ENCODE results near the gene OR6S1.

The OR6S1 gene, protein sequence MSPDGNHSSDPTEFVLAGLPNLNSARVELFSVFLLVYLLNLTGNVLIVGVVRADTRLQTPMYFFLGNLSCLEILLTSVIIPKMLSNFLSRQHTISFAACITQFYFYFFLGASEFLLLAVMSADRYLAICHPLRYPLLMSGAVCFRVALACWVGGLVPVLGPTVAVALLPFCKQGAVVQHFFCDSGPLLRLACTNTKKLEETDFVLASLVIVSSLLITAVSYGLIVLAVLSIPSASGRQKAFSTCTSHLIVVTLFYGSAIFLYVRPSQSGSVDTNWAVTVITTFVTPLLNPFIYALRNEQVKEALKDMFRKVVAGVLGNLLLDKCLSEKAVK

DNA sequence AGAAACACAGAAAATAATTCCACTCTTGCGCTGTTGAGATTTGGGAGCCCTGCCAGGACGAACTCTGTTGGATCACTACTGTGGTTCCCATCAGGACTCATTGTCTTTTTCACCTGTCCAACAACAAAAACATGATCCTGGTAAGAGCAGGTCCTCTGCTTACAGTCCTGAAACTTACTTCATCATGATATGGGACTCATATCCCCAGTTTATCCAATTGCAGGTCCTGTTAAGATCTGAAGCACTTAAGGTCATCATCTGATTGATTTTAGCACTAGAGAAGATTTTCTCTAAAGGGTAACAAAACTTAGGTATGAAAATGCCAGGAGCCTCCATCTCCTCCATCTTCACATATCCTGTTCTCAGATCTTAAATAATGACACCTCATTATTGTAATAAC, at the start of gene OR6S1:
TSS of gene OR6S1 (minus strand) at position 101 of the 400 bp plus-strand sequence. CDS start at position 101, 0 bp downstream.
- no peak for DNase-seq (ENCODE audit: low read depth)
- H3K4me3 ChIP-seq (ENCODE audit: low read depth, low read length): no peak within 1 kb of the TSS

DNA sequence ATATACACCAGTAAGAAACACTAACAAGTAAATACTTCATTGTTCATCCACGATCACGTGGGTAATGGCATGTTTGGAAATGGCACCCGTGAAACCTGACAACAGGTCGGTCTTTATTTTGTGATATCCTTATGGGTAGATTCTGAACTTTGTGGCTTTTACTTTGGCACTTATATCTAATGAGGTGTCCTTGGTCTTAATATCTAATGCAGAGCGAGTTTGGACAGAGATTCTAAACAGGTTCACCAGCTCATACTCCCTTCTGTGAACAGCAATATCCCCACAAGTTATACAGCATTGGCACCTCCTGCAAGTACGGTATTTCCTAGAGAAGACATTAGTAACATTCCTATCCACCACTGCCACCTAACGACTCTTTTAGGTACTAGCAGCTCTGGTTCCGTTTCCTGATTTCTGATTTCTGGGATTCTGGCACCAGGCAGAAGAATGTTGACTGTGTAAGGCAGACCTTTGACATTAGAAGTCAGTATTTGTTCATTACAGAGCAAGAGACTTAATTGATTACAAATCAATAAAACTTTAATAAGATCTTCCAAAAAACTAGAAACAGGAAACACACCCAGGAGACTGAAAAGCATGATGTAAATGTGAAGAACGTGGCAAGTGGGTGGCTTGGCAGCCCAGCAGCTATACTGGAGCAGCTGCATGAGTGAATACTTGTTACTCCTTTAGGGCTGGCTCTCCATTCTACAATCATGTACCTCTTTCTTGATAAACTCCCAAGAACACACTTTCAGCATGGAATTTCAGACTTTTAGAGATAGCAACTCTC, 49.6 kb upstream of the OR6S1 start:
- DNase-seq (ENCODE audit: low read depth): peak; percentile 34

DNA sequence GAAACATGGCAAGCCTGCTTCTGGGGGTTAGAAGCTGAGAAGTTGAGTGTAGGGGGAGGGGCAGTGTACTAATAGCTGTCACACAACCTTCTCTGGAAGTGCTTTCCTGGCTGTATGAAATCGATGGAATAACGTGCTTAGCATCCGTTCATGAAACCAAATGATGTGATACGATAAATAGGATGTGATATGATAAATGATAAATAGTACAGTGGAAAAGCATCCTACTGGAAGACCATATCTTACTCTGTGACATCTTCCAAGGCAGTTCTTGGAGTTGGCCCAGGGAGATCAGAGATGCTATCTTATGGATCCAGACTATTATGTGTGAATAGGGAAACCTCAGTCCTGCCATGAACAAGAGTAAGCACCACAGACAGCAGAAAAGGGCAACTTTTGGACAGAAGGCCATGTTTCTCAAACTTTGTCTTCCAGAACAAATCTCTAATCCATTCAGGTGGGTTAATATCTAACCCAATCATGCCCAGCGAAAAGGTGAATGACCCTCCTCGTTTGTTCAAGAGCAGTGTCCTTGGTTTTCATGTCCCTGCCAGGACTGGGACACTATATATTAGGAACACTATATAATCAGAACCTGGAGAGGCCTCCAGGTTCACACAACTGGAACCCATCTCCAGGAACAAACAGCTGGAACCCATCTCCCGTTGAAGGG, 46.8 kb upstream of the OR6S1 start, which contains the start of gene ANG:
TSS of gene ANG (plus strand) at position 598 of the 673 bp plus-strand sequence. CDS start 4,801 bp downstream, outside the sequence.
- H3K4me3 ChIP-seq (ENCODE audit: low read depth, low read length): no peak within 1 kb of the TSS
- DNase-seq (ENCODE audit: low read depth): no peak

More for the DNA sequence above, 49.6 kb upstream of the OR6S1 start:
- no peak overlapping the region for H3K4me3 ChIP-seq (ENCODE audit: low read depth, low read length)

DNA sequence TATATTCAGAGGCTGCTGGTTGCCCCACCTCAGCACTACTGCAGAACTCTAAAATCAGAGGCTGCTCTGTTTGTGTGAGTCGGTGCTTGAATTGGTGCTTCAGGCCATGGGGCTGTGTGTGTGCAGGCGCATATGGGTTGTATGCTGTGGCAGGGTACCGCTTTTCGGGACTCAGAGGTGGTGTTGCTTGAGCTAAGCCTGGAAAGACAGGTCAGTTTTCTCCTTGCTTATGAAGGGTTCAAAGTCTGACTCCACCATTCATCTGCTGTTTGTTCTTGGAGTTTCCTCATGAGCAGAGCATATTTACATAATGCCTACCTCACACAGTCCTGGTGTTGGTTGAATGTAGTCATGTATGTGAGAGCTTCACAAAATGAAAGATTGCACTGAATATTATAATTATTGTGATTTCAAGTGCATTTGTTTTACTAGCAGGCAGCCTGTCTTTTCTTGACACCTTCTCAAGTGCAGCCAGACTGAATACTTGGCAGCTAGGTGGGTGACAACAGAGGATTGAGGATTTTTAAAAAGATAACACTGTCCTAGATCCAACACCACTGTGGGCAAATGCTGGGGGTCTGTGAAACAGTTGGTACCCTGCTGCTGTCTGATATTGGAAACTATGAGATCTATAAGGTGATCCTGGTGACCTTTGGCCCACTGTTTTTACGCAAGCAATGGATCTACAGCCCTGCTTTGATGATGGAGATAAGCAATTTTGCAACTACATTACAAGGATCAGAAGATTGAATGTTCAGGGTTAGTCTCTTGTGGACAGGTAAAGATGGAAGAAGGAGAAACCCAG, 46.1 kb upstream of the OR6S1 start:
- no peak overlapping the region for H3K4me3 ChIP-seq (ENCODE audit: low read depth, low read length)
- no peak for DNase-seq (ENCODE audit: low read depth)

DNA sequence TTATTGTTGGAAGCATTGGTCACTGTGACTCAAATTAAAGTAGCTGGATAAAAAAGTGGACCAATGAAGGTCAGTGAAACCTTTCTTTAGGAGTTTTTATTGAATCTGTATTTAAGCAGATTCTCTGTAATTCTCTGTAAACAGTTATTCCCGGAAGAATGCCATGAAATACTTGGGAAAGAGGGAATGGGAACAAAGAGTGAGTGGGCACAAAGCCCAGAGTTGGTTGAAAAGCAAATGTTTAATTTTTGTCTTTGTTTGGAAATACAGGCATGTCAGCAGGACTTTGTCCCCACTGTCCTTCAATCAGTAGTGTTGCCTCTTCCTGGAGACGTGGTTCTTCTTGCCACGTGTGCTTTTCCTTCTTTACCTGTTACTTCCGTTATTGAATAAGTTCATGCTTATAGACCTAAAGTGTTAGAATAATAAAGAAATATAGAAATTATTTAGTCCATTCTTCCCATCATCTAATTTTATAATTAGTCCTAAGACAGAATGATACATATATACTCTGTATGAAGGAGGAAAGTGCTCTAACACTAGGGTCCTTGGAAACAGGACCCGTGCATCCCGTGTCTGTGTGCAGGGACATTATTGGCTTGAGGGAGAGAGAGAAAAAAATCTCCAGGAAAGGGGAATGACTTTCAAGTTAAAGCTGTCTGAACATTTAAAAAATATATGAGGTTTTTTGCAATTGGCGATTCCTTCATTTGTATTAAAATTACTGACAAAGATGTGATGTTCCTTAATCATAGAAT, 45.1 kb upstream of the OR6S1 start:
- H3K4me3 ChIP-seq (ENCODE audit: low read depth, low read length): no peak overlapping the region

DNA sequence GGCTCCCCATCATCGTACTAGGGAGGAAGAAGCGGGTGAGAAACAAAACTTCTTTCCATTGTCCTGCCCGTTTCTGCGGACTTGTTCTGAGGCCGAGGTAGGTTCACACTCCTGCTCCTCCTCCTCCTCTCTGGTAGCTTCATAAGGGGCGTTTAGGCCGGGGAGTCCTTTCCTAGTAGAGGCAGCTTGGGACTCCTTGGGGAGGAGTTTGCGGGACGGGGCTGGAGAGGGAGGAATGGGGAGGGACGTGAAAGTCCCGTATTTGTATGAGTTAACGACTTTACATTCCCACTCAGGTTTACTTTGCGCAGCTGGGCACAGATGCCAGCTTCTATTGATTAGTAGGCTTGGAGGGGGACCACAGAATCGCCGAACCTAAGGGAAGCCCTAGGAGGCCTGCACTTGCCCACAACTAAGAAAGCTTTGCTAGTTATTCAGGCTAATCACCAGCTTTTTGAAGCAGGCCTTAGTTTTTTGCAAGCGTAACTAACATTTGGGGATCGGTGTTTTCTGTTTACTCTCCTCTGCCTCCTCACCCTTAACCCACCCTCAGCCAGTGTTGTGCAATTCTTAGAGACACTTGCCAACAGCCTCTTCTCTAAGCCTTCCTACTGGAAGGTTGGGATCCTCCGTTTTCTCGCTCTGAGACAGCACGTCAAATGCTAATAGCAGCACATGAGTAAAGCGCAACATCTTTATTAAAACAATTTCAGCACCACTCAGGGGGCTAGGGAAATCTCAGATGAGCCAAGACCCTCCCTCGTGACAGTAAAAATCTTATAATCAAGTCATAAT, 43.4 kb upstream of the OR6S1 start:
- DNase-seq (ENCODE audit: low read depth): no peak

More for the DNA sequence above, 45.1 kb upstream of the OR6S1 start:
- DNase-seq (ENCODE audit: low read depth): no peak

DNA sequence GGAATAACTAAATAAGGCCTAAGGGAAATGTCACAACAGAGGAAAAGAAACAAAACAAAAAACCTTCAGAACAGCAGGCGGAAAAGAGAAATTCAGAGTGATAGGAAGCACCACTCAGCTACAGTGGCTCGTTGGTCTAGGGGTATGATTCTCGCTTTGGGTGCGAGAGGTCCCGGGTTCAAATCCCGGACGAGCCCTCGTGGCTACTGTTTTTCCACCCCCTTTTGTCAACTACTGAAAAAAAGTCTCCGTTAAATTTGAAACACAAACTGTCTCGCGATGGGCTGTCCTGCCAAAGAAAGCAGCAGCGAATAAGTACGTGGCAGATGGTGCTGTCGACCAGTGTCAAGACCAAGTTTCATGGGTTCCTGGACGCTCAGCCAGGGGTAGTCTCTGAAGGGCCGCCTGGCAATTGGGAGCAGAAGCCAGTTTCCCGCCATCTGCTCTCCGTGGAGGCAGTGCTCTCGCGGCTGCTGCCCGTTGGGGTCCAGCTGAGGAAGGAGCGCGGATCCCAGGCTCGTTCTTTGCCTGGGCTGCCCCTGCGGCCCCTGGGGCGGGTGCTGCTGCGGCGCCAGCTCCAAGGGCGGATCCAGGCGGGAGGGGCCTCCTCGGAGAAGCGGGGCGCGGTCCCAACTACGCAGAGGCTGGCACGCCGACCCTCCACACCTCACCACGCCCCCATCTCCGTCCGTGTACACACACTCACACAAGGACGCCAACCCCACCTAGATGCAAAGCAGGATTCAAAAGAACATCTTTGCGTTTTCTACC, 42.6 kb upstream of the OR6S1 start, which contains the start of gene RNASE4:
TSS of gene RNASE4 (plus strand) at position 670 of the 771 bp plus-strand sequence. CDS start 14,812 bp downstream, outside the sequence.
- DNase-seq (ENCODE audit: low read depth): peak; percentile 70
- peak within 1 kb of the TSS; percentile 93 for H3K4me3 ChIP-seq (ENCODE audit: low read depth, low read length)

More for the DNA sequence above, 43.4 kb upstream of the OR6S1 start:
- peak overlapping the region; percentile 93 for H3K4me3 ChIP-seq (ENCODE audit: low read depth, low read length)

DNA sequence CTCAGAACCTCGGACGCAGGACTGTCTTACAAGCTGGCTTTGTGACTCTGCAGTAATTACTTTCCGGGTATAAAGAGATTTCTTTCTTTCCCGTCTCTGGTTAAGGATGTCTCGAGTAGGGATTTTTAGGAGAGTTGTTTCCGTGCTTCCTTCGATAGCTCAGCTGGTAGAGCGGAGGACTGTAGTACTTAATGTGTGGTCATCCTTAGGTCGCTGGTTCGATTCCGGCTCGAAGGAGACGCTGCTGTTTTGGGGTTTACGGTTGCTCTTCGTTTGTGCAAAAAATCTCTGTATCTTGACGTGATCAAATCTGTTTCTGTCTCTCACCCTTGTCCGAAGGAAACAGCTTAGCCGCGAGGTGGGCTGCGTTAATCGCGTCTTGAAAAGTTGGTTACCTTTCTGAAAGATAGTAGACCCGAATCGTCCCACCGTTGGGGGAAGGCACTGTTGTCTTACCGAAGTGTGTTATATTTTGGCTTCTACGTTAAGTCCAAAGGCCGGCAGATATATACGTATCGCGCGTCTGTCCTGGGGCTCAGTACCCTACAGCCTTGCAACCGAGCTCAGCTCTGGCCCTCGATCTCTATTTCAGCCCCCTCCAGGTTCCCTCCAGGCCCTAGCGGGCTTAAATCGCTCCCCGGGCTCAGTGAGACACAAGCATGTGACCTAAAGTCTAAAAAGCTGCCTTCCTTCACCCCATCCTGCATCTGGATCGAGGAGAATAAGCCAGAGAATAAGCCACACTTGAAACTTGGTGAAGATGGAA, 41.8 kb upstream of the OR6S1 start:
- DNase-seq (ENCODE audit: low read depth): peak; percentile 69
- H3K4me3 ChIP-seq (ENCODE audit: low read depth, low read length): peak overlapping the region; percentile 93

DNA sequence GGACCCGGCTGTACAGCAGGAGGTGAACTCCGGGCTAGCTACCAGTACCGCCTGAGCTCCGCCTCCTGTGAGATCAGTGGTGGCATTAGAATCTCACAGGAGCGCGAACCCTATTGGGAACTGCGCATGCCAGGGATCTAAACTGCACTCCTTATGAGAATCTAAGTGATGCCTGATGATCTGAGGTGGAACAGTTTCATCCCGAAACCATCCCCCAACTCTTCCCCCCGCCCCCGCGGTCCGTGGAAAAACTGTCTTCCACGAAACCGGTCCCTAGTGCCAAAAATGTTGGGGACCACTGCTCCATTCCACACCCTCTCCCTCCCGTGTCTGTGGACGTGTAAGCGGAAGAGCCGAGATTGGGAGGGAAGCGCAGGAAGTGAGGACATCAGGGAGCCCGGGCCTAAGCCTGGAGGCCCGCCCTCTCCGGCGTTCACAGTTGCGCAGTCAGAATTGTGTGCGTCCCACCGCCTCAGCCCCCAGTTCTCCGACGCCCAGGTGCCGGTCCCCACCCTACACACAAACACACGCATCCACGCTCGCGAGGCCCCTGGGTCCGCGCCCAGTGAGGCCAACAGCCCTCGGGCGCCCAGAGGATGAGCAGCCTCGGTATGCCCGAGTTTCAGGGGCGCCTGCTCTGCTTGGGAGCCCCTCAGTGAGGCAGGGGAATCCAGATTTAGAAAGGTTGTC, 41.1 kb upstream of the OR6S1 start:
- peak; percentile 79 for DNase-seq (ENCODE audit: low read depth)
- peak overlapping the region; percentile 93 for H3K4me3 ChIP-seq (ENCODE audit: low read depth, low read length)

DNA sequence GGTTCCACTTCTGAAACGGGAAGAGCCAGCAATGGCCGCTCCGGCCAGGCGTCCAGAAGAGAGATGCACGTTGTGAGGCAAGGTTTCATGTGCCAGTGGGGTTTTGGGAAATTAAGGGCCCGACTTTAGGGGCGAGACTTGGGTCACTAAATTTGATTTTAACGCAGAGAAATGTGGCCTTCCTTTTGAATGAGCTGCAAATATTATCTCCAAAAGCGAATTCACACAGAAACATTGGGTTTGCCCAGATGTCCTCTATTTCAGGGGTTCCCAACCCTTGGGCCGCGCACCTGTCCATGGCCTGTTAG, 40.6 kb upstream of the OR6S1 start:
- DNase-seq (ENCODE audit: low read depth): no peak
- H3K4me3 ChIP-seq (ENCODE audit: low read depth, low read length): peak overlapping the region; percentile 93

DNA sequence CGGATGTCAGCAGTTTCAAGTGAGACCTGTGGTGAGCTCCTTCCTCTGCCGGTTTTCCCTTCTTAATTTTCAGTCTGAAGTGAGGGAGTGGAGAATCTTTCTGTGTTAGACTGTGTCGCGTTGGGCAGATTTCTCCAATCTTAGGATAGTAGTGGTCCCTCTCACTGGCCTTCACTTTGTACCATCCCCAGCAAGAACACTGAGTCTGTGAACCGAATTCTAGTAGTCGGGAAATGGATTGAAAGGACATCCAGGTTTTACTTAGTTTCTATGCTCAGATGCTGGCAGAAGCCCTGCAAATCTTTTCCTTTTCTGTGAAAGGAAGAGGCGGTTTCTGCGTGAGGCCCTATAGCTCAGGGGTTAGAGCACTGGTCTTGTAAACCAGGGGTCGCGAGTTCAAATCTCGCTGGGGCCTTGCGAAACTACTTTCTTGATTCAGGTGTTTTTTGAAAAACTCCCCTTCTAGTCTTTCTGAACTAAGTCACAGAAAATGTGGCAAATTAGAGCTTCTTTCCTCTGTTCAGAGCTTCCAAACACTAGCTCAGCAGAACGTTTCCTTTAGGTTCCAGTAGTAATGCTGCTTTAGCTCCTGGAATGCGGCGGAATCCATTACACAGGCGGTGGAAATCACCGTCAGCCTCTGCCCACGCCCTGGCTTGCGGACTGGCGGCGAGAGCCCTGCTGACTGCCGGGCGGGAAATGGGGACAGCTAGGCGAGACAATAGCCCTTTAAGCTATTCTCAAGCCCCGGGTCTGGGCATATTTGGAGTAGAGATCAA, 40.0 kb upstream of the OR6S1 start:
- H3K4me3 ChIP-seq (ENCODE audit: low read depth, low read length): peak overlapping the region; percentile 93
- DNase-seq (ENCODE audit: low read depth): no peak

DNA sequence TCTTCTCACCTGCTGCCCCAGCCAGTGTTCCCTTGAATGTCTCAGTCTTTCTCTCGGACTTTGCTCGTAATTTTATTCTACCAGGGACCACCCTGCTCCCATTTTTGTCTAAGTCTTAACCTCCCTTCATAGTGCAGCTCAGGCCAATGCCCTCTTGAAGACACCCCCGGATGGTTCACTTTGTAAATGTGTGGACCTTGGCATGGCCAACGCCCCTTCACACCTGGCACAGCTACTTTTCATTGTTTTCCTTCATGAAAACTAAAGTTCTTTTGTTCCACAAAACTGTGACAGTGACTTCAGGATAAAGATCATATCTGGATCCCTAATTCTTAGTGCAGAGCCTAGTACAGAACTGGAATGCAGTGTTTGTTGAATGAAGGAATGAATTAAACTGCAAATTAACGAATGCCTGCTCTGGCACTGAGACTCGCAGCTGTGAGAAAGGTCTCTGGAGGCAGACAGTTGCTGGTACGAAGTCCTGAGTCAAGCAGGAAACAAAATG, 39.4 kb upstream of the OR6S1 start:
- DNase-seq (ENCODE audit: low read depth): no peak
- peak overlapping the region; percentile 93 for H3K4me3 ChIP-seq (ENCODE audit: low read depth, low read length)

DNA sequence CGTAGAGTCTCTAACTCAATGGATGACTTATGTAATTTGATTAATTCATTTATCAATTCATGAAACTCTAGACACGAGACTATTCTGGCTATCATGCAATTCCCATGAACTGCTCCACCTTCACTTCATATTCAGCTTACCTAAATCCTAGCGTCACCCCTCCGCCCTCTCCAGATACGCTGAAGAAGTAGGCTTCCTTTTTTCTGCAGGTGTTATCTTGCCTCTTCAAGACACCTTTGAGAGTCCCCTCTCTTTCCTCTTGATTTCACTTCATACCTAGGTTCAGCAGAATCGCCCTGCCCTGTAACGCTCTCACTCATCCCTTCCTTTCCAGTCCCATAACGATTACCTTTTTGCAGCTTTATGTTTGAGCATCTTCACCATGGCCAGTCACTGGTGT, 38.9 kb upstream of the OR6S1 start:
- no peak for DNase-seq (ENCODE audit: low read depth)
- peak overlapping the region; percentile 93 for H3K4me3 ChIP-seq (ENCODE audit: low read depth, low read length)

DNA sequence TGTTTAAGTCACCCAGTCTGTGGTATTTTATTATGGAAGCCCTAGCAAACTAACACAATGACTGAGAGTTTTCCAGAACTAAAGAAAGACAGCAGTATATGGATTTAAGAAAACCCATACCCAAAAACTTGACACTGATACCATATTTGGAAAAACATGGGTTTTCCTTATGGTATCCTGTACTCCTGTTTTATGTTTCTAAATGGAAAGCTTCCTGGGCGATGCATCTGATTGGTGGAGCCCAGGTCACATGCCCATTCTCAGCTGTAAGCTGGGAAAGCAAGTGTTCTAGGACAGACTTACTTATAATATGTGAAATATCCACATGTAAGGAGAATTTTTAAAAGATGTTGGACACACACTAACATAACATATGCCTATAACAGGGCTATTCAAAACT, 38.4 kb upstream of the OR6S1 start:
- no peak for DNase-seq (ENCODE audit: low read depth)
- no peak overlapping the region for H3K4me3 ChIP-seq (ENCODE audit: low read depth, low read length)

DNA sequence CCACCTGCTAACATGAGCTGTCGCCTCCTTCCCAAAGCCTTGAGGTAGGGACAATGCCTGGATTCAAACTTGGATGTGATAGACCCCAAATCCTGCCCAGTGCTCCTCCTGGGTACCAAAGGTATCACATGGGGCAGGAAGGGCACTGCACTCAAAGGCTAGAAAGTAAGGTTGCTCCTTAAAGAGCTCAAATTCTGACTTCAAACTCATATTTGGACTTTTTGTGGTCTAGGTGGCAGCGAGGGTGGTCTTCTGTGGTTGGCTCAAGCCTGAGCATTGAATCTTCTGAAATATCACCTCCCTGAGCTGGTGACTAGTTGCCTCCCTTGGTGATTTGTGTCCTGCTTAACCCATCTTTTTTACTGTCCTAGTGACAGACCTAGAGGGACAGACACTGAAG, 34.6 kb upstream of the OR6S1 start:
- DNase-seq (ENCODE audit: low read depth): no peak
- no peak overlapping the region for H3K4me3 ChIP-seq (ENCODE audit: low read depth, low read length)

Measured in skeletal muscle cell (primary cell).